Left renal pelvis (tissue), 4 donors: ENCODE data around the gene RPS15. TPM values are rescaled to one million over a fixed set of nuclear protein-coding genes. Genes with fewer than 3 reads are reported as not detected.

ENCODE experiments used
- DNase-seq, 4 donors: peaks; one replicate each; pipeline ENCODE4 v3.0.0-alpha.2; 2013; ENCODE audit warnings: low read depth in 4 of 4, low spot score in 3 of 4
- polyA plus RNA-seq, 4 donors: library from polyadenylated mRNA; unstranded; fragments of 120-200 nt; gene quantifications; one replicate each; pipeline ENCODE4 v1.2.1, GENCODE V29; 2013; ENCODE audit not compliant: insufficient read length in 4 of 4

The RPS15 gene
- polyA plus RNA-seq, 4 donors, result 544 to 886 (median 605) TPM

DNA sequence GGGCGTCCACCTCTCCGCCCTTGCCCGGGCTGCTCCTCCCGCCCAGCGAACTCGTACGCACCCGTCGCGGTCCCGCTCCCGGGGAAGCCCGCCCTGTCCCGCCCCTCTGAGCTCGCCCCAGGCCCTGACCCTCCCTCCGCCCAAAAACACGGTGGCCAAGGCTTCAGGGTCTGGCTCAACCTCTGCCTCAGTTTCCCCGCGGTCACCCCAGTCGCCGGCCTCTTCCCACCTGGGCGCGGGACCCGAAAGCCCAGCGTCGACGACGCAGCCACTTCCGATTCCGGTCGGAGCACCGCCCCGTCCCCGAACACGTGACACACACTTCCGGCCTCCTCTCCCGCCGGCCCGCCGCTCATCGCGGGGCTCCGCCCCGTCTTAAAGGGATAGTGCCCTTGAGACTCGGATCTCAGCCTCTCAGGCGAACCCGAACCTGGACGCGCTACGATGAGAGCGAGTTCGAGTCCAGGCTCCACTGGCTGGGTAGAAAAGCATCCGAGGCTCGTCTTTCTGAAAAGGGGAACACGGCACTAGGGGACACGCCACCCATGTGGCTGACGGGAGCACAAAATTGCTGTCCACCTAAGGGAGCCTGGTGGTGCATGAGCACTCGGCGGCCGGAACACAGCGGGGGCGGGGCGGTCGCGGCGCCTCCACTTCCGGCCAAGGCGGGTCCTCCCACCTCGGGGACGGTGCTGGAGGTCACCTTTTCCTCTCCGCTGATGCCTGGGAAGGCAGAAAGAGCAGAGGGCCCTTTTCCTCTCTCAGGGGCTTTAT, 40.9 kb downstream of the RPS15 start, which contains the start of gene C19orf25:
Gene C19orf25 (minus strand): TSS at position 282 of the 774 bp plus-strand sequence. CDS start 312 bp downstream, outside the sequence.
- peak; percentile 80 to 86 (median 82) for DNase-seq

- DNase-seq, result no peak
These were observed 43.2 kb downstream of the RPS15 start for GRCh38 chr19:1481224-1481892.

GRCh38 chr19:1481893-1482360, 43.7 kb downstream of the RPS15 start:
- DNase-seq, result no peak

DNA sequence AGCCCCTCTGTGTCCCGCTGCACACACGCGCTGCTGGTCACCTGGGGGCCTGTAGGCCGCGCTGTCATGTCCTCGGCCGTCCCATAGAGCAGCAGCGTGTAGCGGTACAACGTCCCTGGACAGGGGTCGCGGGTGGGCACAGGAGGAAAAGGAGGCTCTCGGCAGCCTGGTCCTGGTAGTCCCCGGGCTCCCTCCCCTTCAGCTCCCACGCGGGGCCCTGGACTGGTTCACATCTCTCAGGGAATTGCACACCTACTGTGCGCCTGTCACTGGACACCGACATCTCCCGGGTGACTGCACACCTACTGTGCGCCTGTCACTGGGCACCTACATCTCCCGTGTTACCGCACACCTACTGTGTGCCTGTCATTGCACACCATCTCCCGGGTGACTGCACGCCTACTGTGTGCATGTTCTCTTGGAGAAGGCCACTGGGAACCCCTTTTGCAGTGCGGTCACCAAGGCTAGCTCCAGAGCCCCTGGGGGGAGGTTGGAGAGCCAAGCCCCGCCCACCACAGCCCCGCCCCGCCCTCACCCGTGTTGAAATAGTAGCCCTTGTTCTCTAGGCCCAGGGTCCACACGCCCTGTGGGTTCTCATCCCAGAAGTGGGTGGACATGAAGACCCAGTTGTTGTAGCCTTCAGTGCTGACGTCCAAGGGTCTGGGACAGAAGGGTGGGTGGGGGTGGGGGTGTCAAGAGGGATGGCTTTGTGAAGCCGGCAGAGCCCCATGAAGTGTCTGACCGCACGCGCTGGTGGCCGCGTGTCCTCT, 44.4 kb downstream of the RPS15 start:
- no peak for DNase-seq

GRCh38 chr19:1483131-1483978, 45.2 kb downstream of the RPS15 start:
- DNase-seq, result no peak

GRCh38 chr19:1483979-1484428, 45.8 kb downstream of the RPS15 start:
- DNase-seq, result no peak

GRCh38 chr19:1486720-1487575, 48.8 kb downstream of the RPS15 start:
- no peak for DNase-seq

DNA sequence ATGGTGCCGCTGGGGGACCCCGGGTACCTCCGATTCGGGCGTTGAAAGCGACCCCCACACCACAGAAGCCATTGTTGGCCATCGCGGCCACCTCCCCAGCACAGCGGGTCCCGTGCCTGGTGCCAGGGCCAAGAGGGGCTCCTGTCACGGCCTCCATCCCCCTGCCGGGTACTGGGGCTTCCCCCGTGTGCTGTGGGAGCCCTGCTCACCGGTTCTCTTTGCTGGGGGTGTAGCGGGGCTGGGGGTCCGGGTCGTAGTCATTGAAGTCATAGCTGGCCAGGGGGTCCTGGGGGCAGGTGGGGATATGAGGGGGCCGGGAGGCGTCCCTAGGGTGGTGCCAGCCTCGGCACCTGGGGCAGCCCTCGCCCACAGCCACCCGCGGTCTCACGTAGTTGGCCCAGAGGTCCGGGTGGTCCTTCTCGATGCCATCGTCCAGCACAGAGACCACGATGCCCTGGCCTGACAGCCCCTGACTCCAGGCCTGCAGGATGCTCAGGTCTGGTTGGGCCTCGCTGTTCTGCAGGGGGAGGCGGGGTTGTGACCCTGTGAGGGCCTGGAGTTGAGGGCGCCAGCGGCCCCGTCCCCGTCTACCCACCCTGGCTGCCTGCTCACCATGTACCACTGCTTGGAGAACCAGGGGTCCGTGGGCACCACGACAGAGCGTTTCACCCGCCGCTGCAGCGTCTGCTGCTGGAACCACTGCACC, 49.5 kb downstream of the RPS15 start:
- no peak for DNase-seq

DNA sequence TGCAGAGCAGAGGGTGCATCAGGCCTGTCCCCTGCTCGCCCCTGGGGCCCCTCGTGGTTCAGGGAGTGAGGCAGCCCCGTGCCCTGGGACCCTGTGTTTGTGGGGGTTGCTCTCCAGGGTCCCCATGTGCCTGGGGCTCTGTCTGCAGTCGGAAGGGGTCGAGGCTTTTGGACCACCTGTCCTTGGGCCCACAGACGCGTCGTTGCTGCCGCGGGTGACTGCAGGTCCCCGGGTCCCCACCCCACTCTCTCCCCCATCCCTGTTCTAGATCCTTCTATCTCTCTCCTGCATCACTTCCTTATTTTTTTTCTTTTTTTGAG, 50.0 kb downstream of the RPS15 start:
- DNase-seq, result no peak

GRCh38 chr19:1489463-1490310, 51.5 kb downstream of the RPS15 start:
- no peak for DNase-seq

Other genes with a start within 250 kb of the RPS15 start
- 10 to 100 TPM; 44.9 to 65.2 (median 55.9) TPM for gene STK11, start 232.6 kb upstream of the RPS15 start, polyA plus RNA-seq
- gene CBARP, start 200.4 kb upstream of the RPS15 start, polyA plus RNA-seq, result 1 to 10 TPM; 1.4 to 3.5 (median 1.9) TPM
- 100 to 1,000 TPM in 1 of 4 donors, 10 to 100 TPM in 3; 56.5 to 155 (median 92.1) TPM for gene ATP5F1D, start 196.6 kb upstream of the RPS15 start, polyA plus RNA-seq
- gene MIDN, start 189.8 kb upstream of the RPS15 start, polyA plus RNA-seq, result 10 to 100 TPM; 45.4 to 73.1 (median 48.0) TPM
- gene CIRBP, start 169.1 kb upstream of the RPS15 start, polyA plus RNA-seq, result 100 to 1,000 TPM; 704 to 940 (median 807) TPM
- gene FAM174C, start 162.9 kb upstream of the RPS15 start, polyA plus RNA-seq, result 10 to 100 TPM; 13.3 to 29.7 (median 15.8) TPM
- 1 to 10 TPM; 1.8 to 4.6 (median 3.1) TPM for gene EFNA2, start 152.5 kb upstream of the RPS15 start, polyA plus RNA-seq
- gene NDUFS7, start 54.5 kb upstream of the RPS15 start, polyA plus RNA-seq, result 10 to 100 TPM; 32.0 to 90.9 (median 46.4) TPM
- gene GAMT, start 36.9 kb upstream of the RPS15 start, polyA plus RNA-seq, result 10 to 100 TPM; 24.2 to 37.3 (median 30.3) TPM
- 100 to 1,000 TPM in 1 of 4 donors, 10 to 100 TPM in 3; 61.7 to 103 (median 80.9) TPM for gene DAZAP1, start 30.8 kb upstream of the RPS15 start, polyA plus RNA-seq
- 1 to 10 TPM; 1.0 to 1.5 (median 1.2) TPM for gene APC2, start 11.7 kb downstream of the RPS15 start, polyA plus RNA-seq
- 10 to 100 TPM; 16.5 to 37.0 (median 21.9) TPM for gene C19orf25, start 40.8 kb downstream of the RPS15 start, polyA plus RNA-seq
- 1 to 10 TPM; 2.1 to 9.8 (median 5.2) TPM for gene PCSK4, start 52.0 kb downstream of the RPS15 start, polyA plus RNA-seq
- 10 to 100 TPM in 2 of 4 donors, 1 to 10 TPM in 2; 2.2 to 23.5 (median 14.0) TPM for gene REEP6, start 52.8 kb downstream of the RPS15 start, polyA plus RNA-seq
- 1 to 10 TPM in 2 of 4 donors, under 1 TPM in 2; 0.79 to 2.5 (median 0.96) TPM for gene ADAMTSL5, start 74.6 kb downstream of the RPS15 start, polyA plus RNA-seq
- gene PLK5, start 85.7 kb downstream of the RPS15 start, polyA plus RNA-seq, result under 1 TPM; 0.11 to 0.70 (median 0.35) TPM
- gene MEX3D, start 129.9 kb downstream of the RPS15 start, polyA plus RNA-seq, result 10 to 100 TPM; 21.8 to 33.4 (median 31.2) TPM
- gene MBD3, start 154.5 kb downstream of the RPS15 start, polyA plus RNA-seq, result 10 to 100 TPM; 43.1 to 80.9 (median 44.9) TPM
- gene UQCR11, start 167.1 kb downstream of the RPS15 start, polyA plus RNA-seq, result 100 to 1,000 TPM in 2 of 4 donors, 10 to 100 TPM in 2; 86.3 to 159 (median 107) TPM
- 100 to 1,000 TPM; 104 to 127 (median 108) TPM for gene TCF3, start 214.2 kb downstream of the RPS15 start, polyA plus RNA-seq